HG03045 (cell line): ENCODE measurements around the gene NEMF.
"Not testable (repeated sequence)": the region's sequence is repeated elsewhere in the genome, so short reads cannot be mapped to it uniquely, and the experiment has no call there.

ENCODE experiments used
- ATAC-seq: cut with Tn5 transposase; IDR thresholded peaks from one replicate; pipeline ENCODE4 v1.9.1; 2021; ENCODE audit warnings: mild to moderate bottlenecking, moderate library complexity; ENCODE audit not compliant: unreplicated experiment

Gene NEMF

DNA sequence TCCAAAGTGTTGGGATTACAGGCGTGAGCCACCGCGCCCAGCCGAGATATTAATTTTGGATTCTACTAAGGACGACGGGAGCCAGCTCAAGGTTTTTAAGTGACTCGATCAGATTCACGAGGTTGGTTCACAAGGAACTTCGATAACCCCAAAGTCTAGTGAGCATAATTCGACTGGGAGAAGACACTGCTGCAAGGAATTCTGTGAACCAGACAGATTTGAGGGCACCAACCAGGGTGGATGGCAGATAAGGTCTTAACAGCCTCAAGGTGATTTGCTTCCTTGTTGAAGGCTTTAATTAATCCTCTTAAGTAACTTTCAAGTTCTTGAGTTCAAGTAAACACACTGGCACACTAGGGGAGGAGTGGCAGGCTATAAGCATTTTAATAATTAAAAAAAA lies 85.7 kb downstream of the NEMF start:
- no peak for ATAC-seq

DNA sequence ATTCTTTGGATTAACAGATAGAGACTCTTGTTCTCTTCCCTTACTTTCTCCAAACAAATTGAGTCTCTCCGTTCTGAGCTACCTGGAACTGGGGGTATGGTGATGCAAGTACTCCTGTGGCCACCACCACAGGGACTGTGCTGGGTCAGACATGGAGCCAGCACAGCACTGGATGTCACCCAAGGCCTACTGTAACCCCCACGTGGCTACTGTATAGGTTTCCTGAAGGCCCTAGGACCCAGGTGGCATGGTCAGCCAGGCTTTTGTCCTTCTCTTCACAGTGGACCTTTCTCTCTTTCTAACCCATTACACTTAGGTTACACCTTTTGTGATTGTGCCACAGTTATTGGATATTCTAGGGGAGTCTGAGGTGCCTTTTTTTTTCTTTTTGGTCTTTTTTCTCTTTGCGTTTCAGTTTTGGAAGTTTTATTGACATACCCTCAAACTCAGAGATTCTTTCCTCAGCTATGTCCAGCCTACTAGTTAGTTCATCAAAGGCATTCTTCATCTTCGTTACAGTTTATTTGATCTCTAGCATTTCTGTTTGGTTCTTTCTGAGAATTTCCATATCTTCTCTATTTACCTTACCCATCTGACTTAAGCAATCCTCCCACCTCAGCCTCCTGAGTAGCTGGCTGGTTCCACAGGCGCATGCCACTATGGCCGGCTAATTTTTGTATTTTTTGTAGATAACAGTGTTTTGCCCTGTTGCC lies 90.6 kb downstream of the NEMF start:
- no peak for ATAC-seq

DNA sequence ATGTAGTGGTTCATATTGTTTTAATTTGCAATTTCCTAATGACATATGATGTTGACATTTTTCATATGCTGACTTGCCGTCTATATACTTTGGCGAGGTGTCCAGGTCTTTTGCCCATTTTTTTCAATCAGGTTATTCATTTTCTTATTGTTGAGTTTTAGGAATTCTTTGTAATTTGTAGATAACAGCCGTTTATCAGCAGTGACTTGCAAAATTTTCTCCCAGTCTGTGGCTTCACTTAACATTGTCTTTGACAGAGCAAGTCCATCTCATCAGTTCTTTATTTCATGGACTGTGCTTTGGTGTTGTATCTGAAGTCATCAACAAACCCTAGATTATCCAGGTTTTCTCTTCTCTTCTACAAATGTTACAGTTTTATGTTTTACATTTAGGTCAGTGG lies 97.2 kb downstream of the NEMF start:
- ATAC-seq = no peak

DNA sequence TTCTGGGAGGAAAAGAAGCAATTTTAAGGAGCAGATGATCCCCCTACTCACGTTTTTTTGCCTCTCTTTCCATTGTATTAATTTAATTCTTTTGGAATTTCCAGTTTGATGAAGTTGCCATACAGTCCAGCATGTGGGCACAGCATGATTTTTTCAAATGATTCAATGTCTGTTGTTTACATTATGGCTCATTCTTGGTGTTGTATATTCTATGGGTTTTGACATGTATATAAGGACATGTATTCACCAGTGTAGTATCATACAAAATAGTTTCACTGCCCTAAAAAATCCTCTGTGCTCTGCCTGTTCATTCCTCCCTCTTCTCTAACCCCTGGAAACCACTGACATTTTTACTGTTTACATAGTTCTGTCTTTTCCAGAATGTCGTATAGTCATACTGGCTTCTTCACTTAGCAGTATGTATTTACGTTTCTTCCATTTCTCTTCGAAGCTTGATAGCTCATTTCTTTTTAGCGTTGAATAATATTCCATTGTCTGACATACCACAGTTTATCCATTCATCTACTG lies 98.0 kb downstream of the NEMF start:
- ATAC-seq = no peak

DNA sequence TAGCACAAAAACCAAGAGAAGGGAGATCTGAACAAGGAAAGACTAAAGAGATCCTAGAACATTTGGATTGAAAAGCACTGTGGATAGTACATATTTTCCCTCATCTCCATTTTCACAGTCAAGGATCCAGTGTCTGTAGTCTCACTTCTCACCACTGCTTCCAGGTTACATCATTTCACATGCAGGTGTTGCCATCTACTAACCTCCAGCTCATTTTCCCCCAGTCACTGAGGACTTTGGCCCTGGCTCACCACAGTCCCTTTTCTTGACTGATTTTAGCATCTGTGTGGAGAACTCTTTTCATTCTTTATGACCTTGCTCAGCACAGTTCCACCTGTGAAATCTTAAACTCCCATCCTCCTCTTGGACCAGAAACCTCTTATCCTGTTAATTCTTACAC lies 106.1 kb downstream of the NEMF start:
- not testable (repeated sequence) for ATAC-seq

DNA sequence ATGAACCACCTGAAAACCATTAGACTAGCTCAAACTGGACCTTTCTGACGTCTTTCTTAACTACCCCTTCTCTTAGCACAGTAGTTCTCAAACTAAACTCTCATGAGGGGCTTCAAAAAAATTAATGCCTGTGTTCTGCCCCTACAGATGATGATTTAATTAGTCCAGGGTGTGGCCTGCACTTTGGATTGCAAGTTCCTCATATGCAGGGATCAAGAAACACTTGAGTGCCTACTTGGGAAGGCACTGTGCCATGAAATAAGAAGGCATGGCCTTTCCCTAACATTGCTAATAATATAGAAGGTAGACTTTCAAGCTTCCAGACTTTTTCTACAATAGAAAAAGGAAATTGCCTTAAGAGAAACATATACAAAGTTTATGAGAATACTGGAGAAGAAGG lies 107.4 kb downstream of the NEMF start:
- no peak for ATAC-seq

DNA sequence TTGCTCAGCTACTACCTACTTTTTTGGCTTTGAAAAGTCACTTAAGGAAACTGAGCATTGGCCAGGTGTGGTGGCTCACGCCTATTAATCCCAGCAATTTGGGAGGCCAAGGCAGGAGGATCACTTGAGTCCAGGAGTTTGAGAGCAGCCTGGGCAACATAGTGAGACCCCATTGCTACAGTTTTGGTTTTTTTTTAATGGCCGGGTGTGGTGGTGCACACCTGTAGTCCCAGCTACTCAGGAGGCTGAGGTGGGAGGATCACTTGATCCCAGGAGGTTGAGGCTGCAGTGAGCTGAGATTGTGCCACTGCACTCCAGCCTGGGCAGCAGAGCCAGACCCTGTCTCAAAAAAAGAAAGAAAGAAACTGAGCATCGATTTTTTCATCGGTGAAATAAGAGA lies 116.9 kb downstream of the NEMF start:
- not testable (repeated sequence) for ATAC-seq

DNA sequence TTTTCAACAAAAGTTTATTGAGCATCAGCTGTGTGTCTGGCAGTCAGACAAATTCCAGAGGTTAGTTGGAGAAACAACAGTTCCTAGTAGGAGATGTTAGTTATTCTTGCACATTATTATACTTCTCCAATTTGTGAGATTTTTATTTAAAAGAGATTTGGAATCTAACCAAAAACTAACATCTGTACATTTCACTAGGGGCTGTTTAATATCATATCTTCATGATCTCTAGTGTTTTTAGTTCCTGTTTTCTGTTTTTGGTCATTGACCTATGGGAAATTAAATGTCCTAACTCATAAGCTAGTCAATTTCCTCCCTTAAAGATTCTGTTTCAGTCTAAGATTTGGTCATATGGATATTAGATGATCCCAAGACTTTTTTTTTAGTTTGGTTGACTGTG lies 118.8 kb downstream of the NEMF start:
- ATAC-seq = no peak

DNA sequence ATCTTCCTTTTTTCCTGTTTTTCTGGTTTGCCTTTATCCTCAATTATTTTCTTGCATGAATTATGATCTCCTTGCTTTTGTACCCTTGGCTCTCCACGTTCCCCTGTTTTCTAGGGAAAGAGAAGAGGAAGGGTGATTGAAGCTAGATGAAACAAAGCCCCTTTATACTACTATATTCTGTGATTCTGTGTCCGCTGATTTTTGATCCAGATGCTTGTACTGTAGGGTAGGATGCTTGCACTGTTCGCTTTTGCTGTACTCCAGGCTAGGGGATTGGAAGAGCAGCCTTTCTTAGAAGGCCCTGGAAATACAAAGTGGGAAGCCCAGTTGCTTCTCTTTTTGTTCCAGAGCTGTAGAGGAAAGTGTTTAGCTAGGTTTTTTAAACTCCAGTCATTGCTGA lies 119.7 kb downstream of the NEMF start:
- ATAC-seq = no peak
